GM18873 (cell line): Measurements from ENCODE around the gene ARFGEF3.

Experiments
- ATAC-seq: cut with Tn5 transposase; IDR thresholded peaks from one replicate; pipeline ENCODE4 v1.9.1; 2021; ENCODE audit warnings: mild to moderate bottlenecking, moderate library complexity, moderate number of reproducible peaks; ENCODE audit not compliant: unreplicated experiment, low FRiP score

The ARFGEF3 gene

DNA sequence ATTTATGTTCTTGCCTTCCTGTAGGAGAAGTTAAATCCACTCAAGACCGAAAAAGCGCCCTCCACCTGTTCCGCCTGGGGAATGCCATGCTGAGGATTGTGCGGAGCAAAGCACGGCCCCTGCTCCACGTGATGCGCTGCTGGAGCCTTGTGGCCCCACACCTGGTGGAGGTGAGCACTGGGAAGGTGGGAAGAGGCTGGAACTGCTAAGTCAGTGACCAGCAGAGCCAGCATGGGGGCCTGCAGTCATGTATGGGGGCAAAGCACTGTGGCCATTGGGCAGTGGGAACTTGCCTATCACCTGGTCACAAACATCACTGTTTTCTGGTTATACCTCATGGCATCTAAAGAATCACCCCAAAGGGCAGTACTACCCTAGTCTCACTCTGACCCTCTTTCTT lies 135.0 kb downstream of the ARFGEF3 start:
- no peak for ATAC-seq

DNA sequence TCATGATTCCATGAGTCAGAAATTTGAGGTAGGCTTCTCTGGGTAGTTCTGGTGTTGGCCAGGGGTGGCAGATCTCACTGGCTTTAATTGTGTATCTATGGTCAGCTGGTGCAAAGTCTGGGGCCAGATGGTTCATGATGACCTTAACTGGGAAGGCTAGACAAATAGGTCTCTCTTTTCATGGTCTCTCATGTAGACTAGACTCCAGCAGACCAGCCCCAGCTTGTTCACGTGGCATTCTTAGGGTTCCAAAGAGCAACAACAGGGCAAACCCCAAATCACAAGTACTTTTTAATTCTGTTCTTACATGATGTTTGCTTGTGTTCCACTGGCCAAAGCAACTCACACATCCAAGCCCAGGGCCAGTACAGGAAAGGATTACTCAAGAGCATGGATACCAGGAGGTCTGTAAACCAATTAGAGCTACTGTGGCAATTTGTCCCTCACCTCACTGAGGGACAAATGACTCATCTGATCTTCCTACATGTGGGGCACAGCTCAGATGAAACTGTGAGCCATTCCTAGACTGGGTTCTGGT lies 136.1 kb downstream of the ARFGEF3 start:
- ATAC-seq = no peak

DNA sequence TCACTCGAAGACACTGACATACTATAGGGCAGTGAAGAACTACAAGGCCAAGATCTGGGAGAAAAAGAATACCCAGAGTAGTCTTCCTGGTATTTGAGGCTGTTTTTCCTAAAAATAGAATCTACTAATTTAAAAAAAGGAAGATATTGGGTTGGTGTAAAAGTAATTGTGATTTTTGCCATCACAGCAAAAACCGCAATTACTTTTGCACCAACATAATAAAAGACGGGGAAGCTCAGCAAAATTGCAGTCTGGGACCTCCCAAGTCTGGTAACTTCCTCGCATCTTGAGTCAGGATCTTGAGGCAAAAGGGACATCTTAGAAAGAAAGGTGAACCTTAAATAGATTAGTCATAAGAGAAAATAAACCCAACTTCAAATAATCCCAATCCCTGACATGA lies 138.7 kb downstream of the ARFGEF3 start:
- ATAC-seq = no peak

DNA sequence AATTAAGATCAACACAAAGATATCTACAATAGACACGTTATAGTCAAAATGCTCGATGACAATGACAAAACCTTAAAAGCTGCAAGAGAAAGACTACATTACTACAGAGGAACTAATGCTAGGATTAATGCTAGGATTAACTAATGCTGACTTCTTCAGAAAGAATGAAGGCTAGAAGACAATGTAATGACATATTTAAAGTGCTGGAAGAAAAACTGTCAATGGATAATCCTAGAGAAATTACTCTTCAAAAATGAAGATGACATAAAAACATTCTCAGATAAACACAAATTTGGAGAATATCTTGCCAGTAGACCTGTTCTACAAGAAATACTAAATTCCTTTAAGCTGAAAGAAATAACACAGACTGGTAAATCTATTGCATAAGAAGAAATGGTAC lies 140.8 kb downstream of the ARFGEF3 start:
- no peak for ATAC-seq

DNA sequence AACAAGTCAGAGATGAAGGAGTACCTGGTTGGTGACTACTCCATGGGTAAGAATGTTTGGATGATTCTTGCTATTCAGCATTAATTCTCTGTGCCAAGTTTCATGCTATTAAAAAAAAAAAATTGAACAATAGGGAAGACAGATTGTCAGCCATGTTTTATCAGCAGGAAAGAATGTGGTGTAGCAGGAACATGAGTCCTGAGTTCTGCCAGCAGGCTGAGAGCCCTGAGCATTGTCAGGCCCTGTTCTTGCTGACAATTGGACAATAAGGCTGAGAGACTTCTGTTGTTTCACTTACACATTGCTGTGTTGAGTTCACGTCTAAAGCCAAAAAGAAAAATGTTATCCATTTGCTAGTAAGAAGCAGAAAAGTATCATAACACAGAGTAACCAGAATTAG lies 145.6 kb downstream of the ARFGEF3 start:
- ATAC-seq = no peak

DNA sequence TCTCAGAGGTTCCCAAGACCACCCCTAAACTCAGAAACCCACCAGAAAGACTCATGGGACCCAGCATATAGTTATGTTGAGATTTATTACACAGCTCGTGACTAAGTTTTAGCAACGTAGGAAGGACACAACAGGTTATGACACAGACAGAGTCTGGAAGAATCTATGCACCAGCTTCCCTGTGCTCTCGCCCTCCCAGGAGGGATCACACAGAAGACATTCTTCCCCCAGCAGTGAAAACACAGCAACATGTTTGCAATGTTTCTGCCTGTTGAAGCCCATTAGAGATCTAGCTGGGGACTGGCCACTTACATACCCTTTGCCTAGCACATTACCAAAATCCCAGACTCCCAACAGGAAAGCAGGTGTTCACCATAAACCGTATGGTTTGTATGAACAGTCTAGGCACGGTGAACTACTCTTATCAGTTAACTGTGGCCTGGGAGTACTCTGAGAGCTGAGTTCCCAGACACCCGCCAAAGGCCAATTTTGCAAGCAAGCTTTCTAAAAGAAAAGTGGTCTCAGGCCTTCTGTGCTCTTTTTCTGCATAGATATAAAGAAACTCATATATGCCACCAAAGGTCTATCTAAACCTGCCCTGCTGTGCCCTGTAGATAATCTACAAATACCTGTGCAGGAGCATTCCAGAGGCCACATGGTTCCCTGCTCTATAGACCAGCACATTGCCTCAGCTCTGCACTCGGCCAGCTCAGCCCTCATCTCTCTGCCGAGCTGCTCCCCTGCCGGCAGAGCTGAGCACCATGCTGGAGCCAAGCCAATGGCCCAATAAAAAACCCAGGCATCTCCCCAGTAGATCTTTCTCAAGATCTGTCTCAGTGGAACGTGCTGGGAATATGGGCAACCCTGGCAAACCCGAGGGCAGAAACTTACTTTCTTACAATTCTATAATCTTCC lies 146.3 kb downstream of the ARFGEF3 start:
- no peak for ATAC-seq

DNA sequence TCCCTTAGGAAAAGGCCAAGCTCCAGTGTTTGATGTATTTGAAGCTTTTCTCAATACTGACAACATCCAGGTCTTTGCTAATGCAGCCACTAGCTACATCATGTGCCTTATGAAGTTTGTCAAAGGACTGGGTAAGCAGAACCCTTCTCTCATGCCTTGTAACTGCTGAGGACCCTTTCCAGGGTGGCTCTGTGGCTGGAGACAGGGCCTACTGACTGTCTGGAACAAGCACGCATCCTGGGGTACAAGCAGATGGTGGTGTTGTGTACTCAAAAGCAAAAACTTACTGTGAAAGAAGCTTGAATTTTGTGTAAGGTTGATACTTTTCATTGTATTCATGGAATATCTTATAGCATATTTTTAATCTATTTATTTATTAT lies 147.0 kb downstream of the ARFGEF3 start:
- ATAC-seq = no peak

DNA sequence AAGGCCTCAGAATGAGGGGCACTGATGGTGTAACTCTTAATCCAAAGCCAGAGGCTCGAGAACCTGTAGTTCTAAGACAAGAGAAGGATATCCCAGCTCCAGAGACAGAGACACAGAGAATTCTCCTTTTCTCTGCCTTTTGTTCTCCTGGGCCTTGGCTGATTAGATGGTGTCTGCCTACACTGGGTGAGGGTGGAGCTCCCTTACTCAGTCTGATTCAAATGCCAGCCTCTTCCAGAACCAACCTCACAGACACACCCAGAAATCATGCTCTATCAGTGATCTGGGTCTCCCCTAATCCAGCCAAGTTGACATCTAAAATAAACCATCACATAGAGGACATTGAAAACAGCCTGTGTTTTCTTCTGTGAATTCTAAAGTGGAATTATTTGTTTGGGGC lies 148.0 kb downstream of the ARFGEF3 start:
- no peak for ATAC-seq

DNA sequence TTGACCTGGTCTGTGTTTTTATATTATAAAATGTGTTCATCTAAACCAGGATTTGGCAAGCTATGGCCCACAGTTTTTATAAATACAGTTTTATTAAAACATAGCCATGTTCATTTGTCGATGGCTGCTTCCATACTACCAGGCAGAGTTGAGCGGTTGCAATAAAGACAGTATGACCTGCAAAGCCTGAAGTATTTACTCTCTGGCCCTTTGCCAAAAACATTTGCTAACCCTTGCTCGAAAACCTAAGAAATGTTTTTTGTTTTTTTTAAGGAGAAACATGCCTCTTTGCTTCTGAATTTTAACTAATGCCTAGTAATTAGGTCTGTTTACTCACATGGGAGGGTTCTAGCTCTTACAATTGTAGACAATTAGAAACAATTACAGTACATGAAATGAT lies 148.6 kb downstream of the ARFGEF3 start:
- no peak for ATAC-seq

DNA sequence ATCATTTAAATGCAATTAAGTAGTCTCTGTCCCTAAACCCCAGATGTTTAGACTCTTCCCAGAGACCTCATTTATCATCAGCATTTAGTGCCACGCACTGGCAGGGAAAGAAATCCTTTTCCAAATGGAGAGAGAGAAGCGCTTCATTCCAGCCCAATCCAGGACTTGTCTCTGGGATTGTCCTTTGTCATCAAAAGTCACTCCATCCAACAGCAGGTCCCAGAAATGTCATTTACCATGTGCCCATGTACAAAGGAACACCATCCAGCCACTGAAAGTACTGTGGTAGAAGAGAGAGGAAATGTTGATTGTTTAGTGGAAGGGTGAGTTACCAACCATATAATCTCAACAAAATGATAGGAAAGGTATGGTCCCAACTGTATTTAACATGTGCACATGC lies 149.1 kb downstream of the ARFGEF3 start:
- no peak for ATAC-seq

DNA sequence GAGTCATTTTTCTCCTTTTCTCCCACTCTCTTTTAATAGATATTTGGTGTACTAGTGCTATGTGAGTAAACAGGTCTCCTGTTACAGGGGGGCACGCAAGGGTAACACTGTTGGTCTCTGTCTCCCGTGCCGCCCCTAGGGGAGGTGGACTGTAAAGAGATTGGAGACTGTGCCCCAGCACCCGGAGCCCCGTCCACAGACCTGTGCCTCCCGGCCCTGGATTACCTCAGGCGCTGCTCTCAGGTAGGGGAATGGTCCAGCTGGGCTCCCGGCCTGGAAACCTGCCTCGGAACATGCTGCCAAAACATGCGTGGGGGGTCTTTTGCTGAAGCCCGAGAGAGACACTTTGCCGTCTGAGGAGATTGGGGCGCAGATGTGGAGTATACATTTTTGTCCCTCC lies 149.5 kb downstream of the ARFGEF3 start:
- no peak for ATAC-seq

DNA sequence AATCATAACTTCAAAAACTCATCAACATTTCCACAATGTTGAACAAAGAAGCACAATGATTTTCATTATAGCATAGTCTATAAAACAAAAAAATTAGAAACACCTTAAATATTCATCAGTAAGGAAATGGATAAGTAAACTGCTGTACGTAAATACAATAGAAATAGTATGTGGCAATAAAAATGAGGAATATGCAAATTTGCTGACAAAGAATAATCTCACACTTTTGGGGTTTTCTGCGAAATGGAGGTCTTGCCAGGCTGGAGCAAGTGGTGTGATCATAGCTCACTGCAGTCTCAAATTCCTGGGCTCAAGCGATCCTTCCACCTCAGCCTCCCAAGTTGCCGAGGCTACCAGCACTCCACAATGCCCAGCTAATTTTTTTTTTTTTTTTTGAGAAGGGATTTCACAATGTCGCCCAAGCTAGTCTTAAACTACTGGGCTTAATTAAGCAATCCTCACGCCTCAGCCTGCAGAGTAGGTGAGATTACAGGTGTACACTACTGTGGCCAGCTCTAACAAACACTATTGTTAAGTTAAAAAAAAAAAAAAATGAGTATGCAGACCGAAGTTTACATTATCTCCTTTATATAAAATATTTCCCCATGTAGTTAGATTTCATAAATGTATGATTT lies 157.1 kb downstream of the ARFGEF3 start:
- no peak for ATAC-seq

DNA sequence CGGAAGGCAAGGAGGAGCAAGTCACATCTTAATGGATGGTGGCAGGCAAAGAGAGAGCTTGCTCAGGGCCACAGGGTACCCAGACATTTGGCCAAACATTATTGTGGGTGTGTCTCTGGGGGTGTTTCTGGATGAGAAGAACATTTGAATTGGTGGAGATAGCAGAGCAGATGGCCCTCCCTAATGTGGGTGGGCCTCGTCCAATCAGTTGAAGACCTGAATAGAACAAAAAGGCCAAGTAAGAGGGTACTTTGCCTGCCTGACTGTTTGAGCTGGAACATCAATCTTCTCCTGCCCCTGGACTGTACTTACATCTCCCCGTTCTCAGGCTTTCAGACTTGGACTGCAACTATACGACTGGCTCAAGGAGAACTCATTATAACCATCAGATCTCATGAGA lies 160.2 kb downstream of the ARFGEF3 start:
- ATAC-seq = no peak

DNA sequence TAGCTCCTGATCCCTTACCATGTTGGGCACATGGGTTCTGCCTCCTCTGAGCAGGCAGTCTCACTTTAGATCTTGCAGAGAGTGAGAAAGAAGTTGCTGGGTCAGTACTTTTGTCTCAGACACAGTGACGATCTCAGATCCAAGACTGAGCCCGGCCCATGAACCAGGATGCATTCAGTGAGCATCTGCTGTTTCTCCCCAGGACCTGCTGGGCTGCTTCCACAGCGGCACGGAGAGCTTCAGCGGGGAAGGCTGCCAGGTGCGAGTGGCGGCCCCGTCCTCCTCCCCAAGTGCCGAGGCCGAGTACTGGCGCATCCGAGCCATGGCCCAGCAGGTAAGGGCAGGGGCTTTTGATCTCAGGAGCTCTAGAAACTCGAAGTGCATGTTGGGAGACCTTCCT lies 162.1 kb downstream of the ARFGEF3 start:
- ATAC-seq = no peak

DNA sequence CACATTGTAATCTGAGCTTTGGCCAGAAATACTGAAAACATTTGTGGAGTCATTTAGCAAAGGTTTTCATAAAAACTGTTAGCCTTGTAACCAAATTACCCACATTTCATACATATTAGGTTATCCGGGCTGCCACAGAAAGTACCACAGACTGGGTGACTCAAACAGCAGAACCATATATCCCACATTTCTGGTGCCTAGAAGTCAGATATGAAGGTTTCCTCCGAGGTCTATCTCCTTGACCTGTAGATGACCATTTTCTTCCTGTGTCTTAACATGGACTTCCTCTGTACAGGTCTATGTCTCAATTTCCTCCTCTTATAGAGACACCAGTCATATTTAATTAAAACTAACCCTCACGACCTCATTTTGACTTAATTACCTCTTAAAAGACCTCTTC lies 166.5 kb downstream of the ARFGEF3 start:
- no peak for ATAC-seq

DNA sequence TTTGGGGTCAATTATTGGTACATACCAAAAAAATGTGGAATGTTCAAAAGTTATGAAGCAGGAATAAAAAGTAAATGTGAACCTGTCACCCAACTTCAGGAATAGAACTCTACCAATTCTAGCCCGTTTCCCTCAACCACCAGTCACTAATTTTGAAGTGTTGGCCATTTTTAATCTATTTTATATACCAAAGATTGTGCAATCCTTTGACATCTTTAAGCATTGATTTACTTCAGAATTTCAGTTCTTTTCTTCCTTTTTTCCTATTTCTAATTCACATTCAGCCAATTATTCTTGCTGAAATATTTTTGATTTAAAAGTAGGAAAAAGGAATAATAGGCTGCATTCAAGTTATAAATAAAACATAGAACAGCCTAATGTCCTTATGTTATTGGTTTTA lies 169.0 kb downstream of the ARFGEF3 start:
- no peak for ATAC-seq

DNA sequence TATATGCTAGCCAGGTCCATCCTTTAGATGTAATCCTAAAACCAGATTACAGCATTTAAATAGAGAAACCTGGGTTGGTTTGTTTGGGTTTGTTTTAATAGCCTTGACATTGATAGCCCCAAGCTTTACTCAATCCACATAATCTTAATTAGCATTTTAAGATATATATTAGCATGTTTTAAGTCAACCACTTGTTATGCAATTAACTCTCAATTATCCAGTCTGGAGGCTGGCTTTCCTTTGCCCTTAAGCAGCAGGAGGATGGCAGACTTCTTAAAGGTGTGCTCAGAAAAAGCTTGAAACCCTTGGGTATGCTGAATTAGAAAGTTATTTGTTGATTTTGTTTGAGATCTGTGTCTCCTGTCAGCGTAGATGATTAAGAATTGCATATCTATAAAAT lies 169.7 kb downstream of the ARFGEF3 start:
- no peak for ATAC-seq

DNA sequence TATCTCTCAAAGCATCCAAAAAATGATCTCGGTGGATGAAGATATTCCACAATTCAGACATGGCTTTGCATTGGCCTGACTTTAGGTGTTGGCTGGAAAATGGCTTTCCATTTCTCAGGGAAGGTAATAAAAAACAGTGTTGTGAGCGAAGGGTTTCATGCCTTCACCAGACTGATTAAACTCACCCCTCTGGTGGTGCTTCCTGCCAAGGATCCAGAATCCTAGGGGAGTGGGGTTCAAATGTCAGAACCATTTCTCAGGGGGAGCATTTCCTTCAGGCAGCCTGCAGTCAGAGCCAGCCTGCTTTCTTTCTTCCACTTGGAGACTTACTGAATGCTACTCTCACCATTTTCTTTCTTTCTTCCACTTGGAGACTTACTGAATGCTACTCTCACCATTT lies 170.2 kb downstream of the ARFGEF3 start:
- no peak for ATAC-seq

DNA sequence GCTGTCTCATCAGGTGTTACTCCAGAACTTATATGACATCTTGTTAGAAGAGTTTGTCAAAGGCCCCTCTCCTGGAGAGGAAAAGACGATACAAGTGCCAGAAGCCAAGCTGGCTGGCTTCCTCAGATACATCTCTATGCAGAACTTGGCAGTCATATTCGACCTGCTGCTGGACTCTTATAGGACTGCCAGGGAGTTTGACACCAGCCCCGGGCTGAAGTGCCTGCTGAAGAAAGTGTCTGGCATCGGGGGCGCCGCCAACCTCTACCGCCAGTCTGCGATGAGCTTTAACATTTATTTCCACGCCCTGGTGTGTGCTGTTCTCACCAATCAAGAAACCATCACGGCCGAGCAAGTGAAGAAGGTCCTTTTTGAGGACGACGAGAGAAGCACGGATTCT lies 172.3 kb downstream of the ARFGEF3 start:
- no peak for ATAC-seq

DNA sequence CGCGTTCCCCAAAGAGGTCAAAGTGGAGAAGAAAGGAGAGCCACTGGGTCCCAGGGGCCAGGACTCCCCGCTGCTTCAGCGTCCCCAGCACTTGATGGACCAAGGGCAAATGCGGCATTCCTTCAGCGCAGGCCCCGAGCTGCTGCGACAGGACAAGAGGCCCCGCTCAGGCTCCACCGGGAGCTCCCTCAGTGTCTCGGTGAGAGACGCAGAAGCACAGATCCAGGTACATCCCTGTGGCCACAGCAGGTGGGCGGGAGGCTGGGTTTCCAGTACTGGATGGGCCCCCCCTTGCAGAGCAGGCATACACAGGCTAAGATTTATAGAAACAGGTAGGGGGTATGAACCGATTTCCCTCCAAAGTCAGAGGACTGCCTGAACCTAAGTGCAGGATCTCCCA lies 173.2 kb downstream of the ARFGEF3 start:
- ATAC-seq = no peak

DNA sequence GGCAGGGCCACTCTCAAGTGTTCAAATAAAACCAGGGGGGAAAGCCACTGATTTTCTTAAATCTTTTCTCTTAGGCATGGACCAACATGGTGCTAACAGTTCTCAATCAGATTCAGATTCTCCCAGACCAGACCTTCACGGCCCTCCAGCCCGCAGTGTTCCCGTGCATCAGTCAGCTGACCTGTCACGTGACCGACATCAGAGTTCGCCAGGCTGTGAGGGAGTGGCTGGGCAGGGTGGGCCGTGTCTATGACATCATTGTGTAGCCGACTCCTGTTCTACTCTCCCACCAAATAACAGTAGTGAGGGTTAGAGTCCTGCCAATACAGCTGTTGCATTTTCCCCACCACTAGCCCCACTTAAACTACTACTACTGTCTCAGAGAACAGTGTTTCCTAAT lies 174.5 kb downstream of the ARFGEF3 start:
- no peak for ATAC-seq

DNA sequence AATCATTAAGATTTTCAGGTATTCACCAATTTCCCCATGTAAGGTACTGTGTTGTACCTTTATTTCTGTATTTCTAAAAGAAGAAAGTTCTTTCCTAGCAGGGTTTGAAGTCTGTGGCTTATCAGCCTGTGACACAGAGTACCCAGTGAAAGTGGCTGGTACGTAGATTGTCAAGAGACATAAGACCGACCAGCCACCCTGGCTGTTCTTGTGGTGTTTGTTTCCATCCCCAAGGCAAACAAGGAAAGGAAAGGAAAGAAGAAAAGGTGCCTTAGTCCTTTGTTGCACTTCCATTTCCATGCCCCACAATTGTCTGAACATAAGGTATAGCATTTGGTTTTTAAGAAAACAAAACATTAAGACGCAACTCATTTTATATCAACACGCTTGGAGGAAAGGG lies 175.3 kb downstream of the ARFGEF3 start:
- no peak for ATAC-seq
